Smooth muscle cell (in vitro differentiated cells): Measurements from ENCODE around the gene RAB27A. TPM values are rescaled to one million over a fixed set of nuclear protein-coding genes. Genes with fewer than 3 reads are reported as not detected.

ENCODE experiments used
- DNase-seq: peaks from one replicate; lab custom pipeline; 2025; ENCODE audit not compliant: unreplicated experiment; lab: John Stamatoyannopoulos, UW
- H2AFZ ChIP-seq: fragments of 200-600 bp; sonication (generic); 2 replicates; pipeline ENCODE4 v1.6.0; 2016; ENCODE audit warnings: antibody characterized with exemption, low read depth, mild to moderate bottlenecking
- H3F3A ChIP-seq: fragments of 200-600 bp; sonication (generic); 2 replicates; pipeline ENCODE4 v1.6.0; 2017; ENCODE audit warnings: antibody characterized with exemption, low read depth
- H3K27ac ChIP-seq: fragments of 200-600 bp; sonication (generic); 2 replicates; pipeline ENCODE4 v1.5.1; 2016; ENCODE audit warnings: low read depth, mild to moderate bottlenecking
- H3K27me3 ChIP-seq: fragments of 200-600 bp; sonication (generic); 2 replicates; pipeline ENCODE4 v1.6.1; 2016; ENCODE audit warnings: low read depth, mild to moderate bottlenecking
- H3K36me3 ChIP-seq: fragments of 200-600 bp; sonication (generic); 2 replicates; pipeline ENCODE4 v1.5.1; 2016; ENCODE audit warnings: low read depth
- H3K4me1 ChIP-seq: fragments of 200-600 bp; sonication (generic); 2 replicates; pipeline ENCODE4 v1.5.1; 2016; ENCODE audit warnings: low read depth
- H3K4me2 ChIP-seq: fragments of 200-600 bp; sonication (generic); 2 replicates; pipeline ENCODE4 v1.6.0; 2016; ENCODE audit warnings: mild to moderate bottlenecking
- H3K4me3 ChIP-seq: fragments of 200-600 bp; sonication (generic); 2 replicates; pipeline ENCODE4 v1.5.1; 2016; ENCODE audit warnings: mild to moderate bottlenecking
- H3K79me2 ChIP-seq: fragments of 200-600 bp; sonication (generic); 2 replicates; pipeline ENCODE4 v1.6.0; 2016; ENCODE audit warnings: low read depth, mild to moderate bottlenecking
- H3K9ac ChIP-seq: fragments of 200-600 bp; sonication (generic); 2 replicates; pipeline ENCODE4 v1.6.0; 2016; ENCODE audit warnings: low read depth
- H3K9me3 ChIP-seq: fragments of 200-600 bp; sonication (generic); replicated peaks from 2 replicates; pipeline ENCODE4 v1.5.1; 2016; ENCODE audit warnings: low read depth
- H4K20me1 ChIP-seq: fragments of 200-600 bp; sonication (generic); 2 replicates; pipeline ENCODE4 v1.6.0; 2016; ENCODE audit warnings: low read depth
- CTCF ChIP-seq: fragments of 200-600 bp; sonication (generic); IDR thresholded peaks from 2 replicates; pipeline ENCODE4 v1.5.1; 2017; ENCODE audit warnings: borderline replicate concordance, mild to moderate bottlenecking, antibody characterized with exemption; ENCODE audit not compliant: insufficient read depth, poor library complexity, severe bottlenecking
- WGBS: methylation state at CpG from one replicate; pipeline ENCODE4 v1.1.7; 2016; ENCODE audit warnings: low lambda C conversion rate; 5-methylcytosine and 5-hydroxymethylcytosine counted together
- polyA plus RNA-seq: library from polyadenylated mRNA; unstranded; fragments of >200 nt; fragmentation: Nextera tagmentation; extraction: Ambion mirVana; gene quantifications from 2 replicates; pipeline ENCODE4 v1.2.1, GENCODE V29; 2016
- total RNA-seq: library from RNA; depleted of rRNA; stranded (reverse); fragments of >200 nt; gene quantifications from 2 replicates; pipeline ENCODE4 v1.2.3, GENCODE V29; 2014

The RAB27A gene
- total and polyA plus RNA-seq, 2 experiments from 2014 or later: 14.6 to 15.6 TPM

GRCh38 chr15:55170361-55170760 lies 119.3 kb downstream of the RAB27A start:
- Histone ChIP-seq H3K4me1 (no peaks in the 10 kb centered on the region), H3K4me3 (no peak overlapping the region), H3K9me3 (no peaks in the 10 kb centered on the region), H3K27me3 (no peaks in the 10 kb centered on the region), H4K20me1 (no peaks in the 10 kb centered on the region), H3F3A (no peaks in the 10 kb centered on the region), H3K79me2 (no peaks in the 10 kb centered on the region), H3K4me2 (no peak overlapping the region), H3K9ac (no peak overlapping the region), H3K27ac (no peak overlapping the region), H3K36me3 (no peaks in the 10 kb centered on the region), H2AFZ (no peak overlapping the region)
- 91% methylated on average over 4 of the region's 4 CpGs for WGBS
- no peak for DNase-seq
- no peak for TF ChIP-seq CTCF

- Histone ChIP-seq H2AFZ (no peak overlapping the region), H3K9me3 (no peaks in the 10 kb centered on the region), H3K4me3 (no peak overlapping the region), H3K27ac (no peak overlapping the region), H3K36me3 (no peaks in the 10 kb centered on the region), H3K27me3 (no peaks in the 10 kb centered on the region), H3K4me2 (no peak overlapping the region), H3K79me2 (no peaks in the 10 kb centered on the region), H4K20me1 (no peaks in the 10 kb centered on the region), H3K4me1 (no peaks in the 10 kb centered on the region), H3F3A (no peaks in the 10 kb centered on the region), H3K9ac (no peak overlapping the region)
- peak; percentile 75 for TF ChIP-seq CTCF
- 68% methylated on average over 11 of the region's 11 CpGs for WGBS
- no peak for DNase-seq
Measured at GRCh38 chr15:55168350-55168974, 121.2 kb downstream of the RAB27A start.

GRCh38 chr15:55164284-55164683 lies 125.3 kb downstream of the RAB27A start:
- Histone ChIP-seq H4K20me1 (no peaks in the 10 kb centered on the region), H3K9ac (no peak overlapping the region), H3K27me3 (no peaks in the 10 kb centered on the region), H3K9me3 (no peaks in the 10 kb centered on the region), H3K79me2 (no peaks in the 10 kb centered on the region), H3K36me3 (no peaks in the 10 kb centered on the region), H3F3A (no peaks in the 10 kb centered on the region), H3K4me2 (no peak overlapping the region), H2AFZ (no peak overlapping the region), H3K27ac (no peak overlapping the region), H3K4me1 (no peaks in the 10 kb centered on the region), H3K4me3 (no peak overlapping the region)
- no peak for DNase-seq
- 89% methylated on average over 4 of the region's 4 CpGs for WGBS
- TF ChIP-seq CTCF: no peak

Other genes starting within 250 kb of the RAB27A start
- 76.9 and 99.7 TPM in 2 replicates for gene RSL24D1, start 92.9 kb downstream of the RAB27A start, total RNA-seq
- gene RSL24D1, start 92.9 kb downstream of the RAB27A start, polyA plus RNA-seq: 45.5 and 50.2 TPM in 2 replicates
- 14.6 and 32.2 TPM in 2 replicates for gene PIGBOS1, start 29.3 kb upstream of the RAB27A start, total RNA-seq
- 18.4 and 25.0 TPM in 2 replicates for gene PIGBOS1, start 29.3 kb upstream of the RAB27A start, polyA plus RNA-seq
- 12.9 and 18.8 TPM in 2 replicates for gene PIGB, start 29.4 kb upstream of the RAB27A start, total RNA-seq
- 10.4 and 11.1 TPM in 2 replicates for gene PIGB, start 29.4 kb upstream of the RAB27A start, polyA plus RNA-seq
- 36.8 and 39.1 TPM in 2 replicates for gene CCPG1, start 118.5 kb upstream of the RAB27A start, total RNA-seq
- gene CCPG1, start 118.5 kb upstream of the RAB27A start, polyA plus RNA-seq: 24.9 and 27.9 TPM in 2 replicates
- 2.7 and 11.4 TPM in 2 replicates for gene PIERCE2, start 118.7 kb upstream of the RAB27A start, total RNA-seq
- gene PIERCE2, start 118.7 kb upstream of the RAB27A start, polyA plus RNA-seq: 2.6 TPM in 1 of 2 replicates, not detected in the other
- gene DNAAF4, start 218.4 kb upstream of the RAB27A start, total RNA-seq: 1.8 and 2.8 TPM in 2 replicates
- 2.4 and 3.6 TPM in 2 replicates for gene DNAAF4, start 218.4 kb upstream of the RAB27A start, polyA plus RNA-seq